ENCODE measurements around the gene BCAS3.

Gene BCAS3

DNA sequence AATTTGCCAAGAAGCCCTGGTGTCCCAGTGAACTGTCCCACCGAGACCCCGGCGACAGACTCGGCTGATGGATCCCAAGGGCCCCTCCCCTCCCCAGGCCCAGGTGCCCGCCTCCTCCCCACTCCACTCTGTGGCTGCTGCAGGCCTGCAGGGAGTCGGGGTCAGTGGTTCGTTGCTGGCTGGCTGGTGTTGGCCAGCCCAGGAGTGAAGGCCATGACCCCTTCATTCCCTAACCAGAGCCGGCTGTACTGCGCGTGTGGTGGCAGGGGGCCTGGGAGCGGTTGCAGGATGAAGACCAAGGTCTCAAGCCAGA lies 712.8 kb downstream of the BCAS3 start:
- Histone ChIP-seq H3K4me1 (ENCODE audit: control insufficient read depth, insufficient read depth, low read length) (peaks cover 7% of the 10 kb centered on the region), H3K9me3 (ENCODE audit: control insufficient read depth, low read length) (no peaks in the 10 kb centered on the region), H3K4me3 (ENCODE audit: insufficient read depth, low read depth, low read length) (no peak overlapping the region), H3K27ac (ENCODE audit: insufficient read depth, low read depth, low read length, poor library complexity, severe bottlenecking) (no peak overlapping the region), H3K36me3 (ENCODE audit: control insufficient read depth, insufficient read depth, low read length) (no peaks in the 10 kb centered on the region), H3K27me3 (ENCODE audit: control insufficient read depth, insufficient read depth, low read length, poor library complexity, severe bottlenecking) (peaks cover 30% of the 10 kb centered on the region)
- WGBS, 2 experiments, result 90 to 92% methylated on average over 11 of the region's 11 CpGs

DNA sequence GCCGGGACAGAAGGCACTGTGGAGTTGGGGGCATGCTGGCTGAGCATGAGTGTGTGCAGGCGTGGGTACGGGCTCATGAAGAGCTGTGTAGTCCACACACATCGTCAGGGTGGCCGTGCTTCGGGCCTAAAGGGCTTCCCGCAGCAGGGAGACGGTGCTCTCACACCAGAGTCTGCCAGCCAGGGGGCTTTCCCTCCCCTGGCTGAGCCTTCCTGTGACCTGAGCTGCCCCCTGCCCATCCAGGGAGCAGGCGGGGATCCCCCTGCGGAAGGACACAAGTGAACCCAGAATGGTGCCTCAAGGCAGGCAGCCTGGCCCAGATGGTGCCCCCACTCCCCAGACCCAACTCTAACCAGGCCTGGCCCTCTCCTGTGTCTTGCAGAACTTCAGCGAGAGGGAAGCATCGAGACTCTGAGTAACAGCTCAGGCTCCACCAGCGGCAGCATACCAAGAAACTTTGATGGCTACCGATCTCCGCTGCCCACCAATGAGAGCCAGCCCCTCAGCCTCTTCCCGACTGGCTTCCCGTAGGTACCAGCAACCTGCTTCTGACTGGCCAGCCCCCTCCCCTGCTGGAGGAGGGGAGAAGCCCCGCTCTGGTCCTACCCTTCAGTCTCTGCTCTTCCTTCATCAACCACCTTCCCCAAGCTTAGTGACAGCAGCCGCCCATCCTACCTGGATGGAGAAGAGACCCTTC lies 714.1 kb downstream of the BCAS3 start:
- peaks cover 43% of the 10 kb centered on the region for H3K27me3 ChIP-seq (ENCODE audit: control insufficient read depth, insufficient read depth, low read length, poor library complexity, severe bottlenecking)
- H3K27ac ChIP-seq (ENCODE audit: insufficient read depth, low read depth, low read length, poor library complexity, severe bottlenecking), result no peak overlapping the region
- 90 to 91% methylated on average over 18 to 19 of the region's 19 CpGs for WGBS, 2 experiments
- H3K4me1 ChIP-seq (ENCODE audit: control insufficient read depth, insufficient read depth, low read length), result peaks cover 7% of the 10 kb centered on the region
- H3K36me3 ChIP-seq (ENCODE audit: control insufficient read depth, insufficient read depth, low read length), result no peaks in the 10 kb centered on the region
- H3K4me3 ChIP-seq (ENCODE audit: insufficient read depth, low read depth, low read length), result no peak overlapping the region
- H3K9me3 ChIP-seq (ENCODE audit: control insufficient read depth, low read length), result no peaks in the 10 kb centered on the region

GRCh38 chr17:61392679-61393078 lies 715.0 kb downstream of the BCAS3 start:
- 95 to 98% methylated on average over 3 of the region's 3 CpGs for WGBS, 2 experiments
- Histone ChIP-seq H3K27me3 (ENCODE audit: control insufficient read depth, insufficient read depth, low read length, poor library complexity, severe bottlenecking) (peaks cover 52% of the 10 kb centered on the region), H3K36me3 (ENCODE audit: control insufficient read depth, insufficient read depth, low read length) (no peaks in the 10 kb centered on the region)

GRCh38 chr17:61393550-61393903 lies 715.9 kb downstream of the BCAS3 start:
- WGBS, 2 experiments, result 73 to 77% methylated on average over 3 of the region's 3 CpGs
- peaks cover 14% of the 10 kb centered on the region for H3K4me1 ChIP-seq (ENCODE audit: control insufficient read depth, insufficient read depth, low read length)
- no peaks in the 10 kb centered on the region for H3K36me3 ChIP-seq (ENCODE audit: control insufficient read depth, insufficient read depth, low read length)
- H3K4me3 ChIP-seq (ENCODE audit: insufficient read depth, low read depth, low read length), result no peak overlapping the region
- no peak overlapping the region for H3K27ac ChIP-seq (ENCODE audit: insufficient read depth, low read depth, low read length, poor library complexity, severe bottlenecking)
- H3K9me3 ChIP-seq (ENCODE audit: control insufficient read depth, low read length), result no peaks in the 10 kb centered on the region
- H3K27me3 ChIP-seq (ENCODE audit: control insufficient read depth, insufficient read depth, low read length, poor library complexity, severe bottlenecking), result peaks cover 61% of the 10 kb centered on the region

More at GRCh38 chr17:61392679-61393078, 715.0 kb downstream of the BCAS3 start:
- Histone ChIP-seq H3K27ac (ENCODE audit: insufficient read depth, low read depth, low read length, poor library complexity, severe bottlenecking) (no peak overlapping the region), H3K4me1 (ENCODE audit: control insufficient read depth, insufficient read depth, low read length) (peaks cover 7% of the 10 kb centered on the region), H3K9me3 (ENCODE audit: control insufficient read depth, low read length) (no peaks in the 10 kb centered on the region), H3K4me3 (ENCODE audit: insufficient read depth, low read depth, low read length) (no peak overlapping the region)

DNA sequence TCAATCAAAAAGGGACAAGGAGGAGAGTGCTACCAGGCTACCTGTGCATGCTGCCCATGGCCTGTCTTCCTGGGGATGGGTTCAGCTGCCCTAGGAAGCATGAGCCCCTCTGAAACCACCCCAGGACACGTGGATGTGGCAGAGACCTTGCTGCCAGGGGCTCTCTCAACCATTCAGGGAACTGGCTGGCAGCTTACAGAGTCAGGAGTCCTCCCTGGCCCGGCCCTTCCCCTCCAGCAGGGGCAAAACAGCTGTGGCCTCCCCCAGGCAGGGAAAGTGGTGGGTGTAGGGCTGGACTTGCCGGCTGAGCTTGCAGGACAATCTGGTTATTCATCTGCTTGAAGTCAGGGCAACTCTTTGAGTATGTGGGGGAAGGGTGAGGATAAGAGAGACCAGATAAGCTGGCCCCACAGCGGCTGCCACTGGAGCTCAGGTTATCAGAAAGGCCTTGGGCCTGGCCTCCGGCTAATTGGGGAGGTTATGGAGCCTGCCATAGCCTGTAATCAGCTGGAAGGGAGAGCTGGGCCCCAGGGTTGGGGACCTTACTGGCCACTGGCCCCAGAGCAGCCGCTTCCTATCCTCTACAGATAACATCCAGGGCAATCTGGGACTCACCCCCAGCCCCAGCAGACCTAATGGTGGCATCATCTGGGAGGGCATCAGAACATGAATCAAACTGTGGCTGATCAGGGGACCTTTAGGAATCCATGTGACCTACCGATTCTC lies 716.4 kb downstream of the BCAS3 start:
- WGBS, 2 experiments, result 72 to 75% methylated on average over 7 of the region's 7 CpGs
- Histone ChIP-seq H3K27me3 (ENCODE audit: control insufficient read depth, insufficient read depth, low read length, poor library complexity, severe bottlenecking) (peaks cover 66% of the 10 kb centered on the region), H3K27ac (ENCODE audit: insufficient read depth, low read depth, low read length, poor library complexity, severe bottlenecking) (no peak overlapping the region), H3K36me3 (ENCODE audit: control insufficient read depth, insufficient read depth, low read length) (no peaks in the 10 kb centered on the region), H3K4me3 (ENCODE audit: insufficient read depth, low read depth, low read length) (no peak overlapping the region), H3K9me3 (ENCODE audit: control insufficient read depth, low read length) (no peaks in the 10 kb centered on the region), H3K4me1 (ENCODE audit: control insufficient read depth, insufficient read depth, low read length) (peaks cover 19% of the 10 kb centered on the region)

- 79 to 80% methylated on average over 10 of the region's 10 CpGs for WGBS, 2 experiments
- peaks cover 25% of the 10 kb centered on the region for H3K4me1 ChIP-seq (ENCODE audit: control insufficient read depth, insufficient read depth, low read length)
- H3K27ac ChIP-seq (ENCODE audit: insufficient read depth, low read depth, low read length, poor library complexity, severe bottlenecking), result no peak overlapping the region
- H3K36me3 ChIP-seq (ENCODE audit: control insufficient read depth, insufficient read depth, low read length), result no peaks in the 10 kb centered on the region
- H3K4me3 ChIP-seq (ENCODE audit: insufficient read depth, low read depth, low read length), result no peak overlapping the region
- no peaks in the 10 kb centered on the region for H3K9me3 ChIP-seq (ENCODE audit: control insufficient read depth, low read length)
- H3K27me3 ChIP-seq (ENCODE audit: control insufficient read depth, insufficient read depth, low read length, poor library complexity, severe bottlenecking), result peaks cover 74% of the 10 kb centered on the region
These were observed 717.2 kb downstream of the BCAS3 start for GRCh38 chr17:61394630-61395408.

DNA sequence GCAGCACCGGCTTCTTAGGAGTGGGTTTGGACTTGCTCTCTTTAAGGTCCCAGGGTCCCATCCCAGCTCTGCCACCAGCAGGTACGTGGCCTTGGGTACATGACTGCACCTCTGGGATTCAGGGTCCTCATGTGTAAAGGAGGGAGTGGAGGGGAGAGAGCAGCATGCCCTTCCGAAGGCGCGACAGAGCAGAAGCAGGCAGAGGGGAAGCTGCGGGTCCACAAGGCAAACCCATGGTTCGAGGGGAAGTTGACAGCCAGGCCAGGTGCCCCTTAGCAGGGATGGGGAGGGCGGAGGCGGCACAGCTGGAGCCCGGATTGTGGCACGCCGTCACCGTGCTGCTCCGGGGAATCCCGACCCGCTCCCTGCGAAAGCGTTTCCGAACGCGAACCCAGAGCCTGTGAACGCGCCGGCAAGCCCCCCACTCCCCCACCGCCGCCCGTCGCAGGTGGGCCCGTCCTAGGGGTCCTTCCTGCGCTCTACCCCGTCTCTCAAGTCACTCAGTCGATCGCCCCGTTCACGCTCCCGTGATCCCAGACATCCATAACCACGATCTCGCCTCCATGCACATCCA lies 717.8 kb downstream of the BCAS3 start:
- H3K27ac ChIP-seq (ENCODE audit: insufficient read depth, low read depth, low read length, poor library complexity, severe bottlenecking), result no peak overlapping the region
- no peak overlapping the region for H3K4me3 ChIP-seq (ENCODE audit: insufficient read depth, low read depth, low read length)
- peaks cover 25% of the 10 kb centered on the region for H3K4me1 ChIP-seq (ENCODE audit: control insufficient read depth, insufficient read depth, low read length)
- H3K9me3 ChIP-seq (ENCODE audit: control insufficient read depth, low read length), result no peaks in the 10 kb centered on the region
- no peaks in the 10 kb centered on the region for H3K36me3 ChIP-seq (ENCODE audit: control insufficient read depth, insufficient read depth, low read length)
- 9% methylated on average over 38 of the region's 38 CpGs for WGBS, 2 experiments
- peaks cover 80% of the 10 kb centered on the region for H3K27me3 ChIP-seq (ENCODE audit: control insufficient read depth, insufficient read depth, low read length, poor library complexity, severe bottlenecking)

- Histone ChIP-seq H3K4me3 (ENCODE audit: insufficient read depth, low read depth, low read length) (no peak overlapping the region), H3K27ac (ENCODE audit: insufficient read depth, low read depth, low read length, poor library complexity, severe bottlenecking) (no peak overlapping the region), H3K27me3 (ENCODE audit: control insufficient read depth, insufficient read depth, low read length, poor library complexity, severe bottlenecking) (peaks cover 86% of the 10 kb centered on the region)
These were observed 718.4 kb downstream of the BCAS3 start for GRCh38 chr17:61395983-61396585.

DNA sequence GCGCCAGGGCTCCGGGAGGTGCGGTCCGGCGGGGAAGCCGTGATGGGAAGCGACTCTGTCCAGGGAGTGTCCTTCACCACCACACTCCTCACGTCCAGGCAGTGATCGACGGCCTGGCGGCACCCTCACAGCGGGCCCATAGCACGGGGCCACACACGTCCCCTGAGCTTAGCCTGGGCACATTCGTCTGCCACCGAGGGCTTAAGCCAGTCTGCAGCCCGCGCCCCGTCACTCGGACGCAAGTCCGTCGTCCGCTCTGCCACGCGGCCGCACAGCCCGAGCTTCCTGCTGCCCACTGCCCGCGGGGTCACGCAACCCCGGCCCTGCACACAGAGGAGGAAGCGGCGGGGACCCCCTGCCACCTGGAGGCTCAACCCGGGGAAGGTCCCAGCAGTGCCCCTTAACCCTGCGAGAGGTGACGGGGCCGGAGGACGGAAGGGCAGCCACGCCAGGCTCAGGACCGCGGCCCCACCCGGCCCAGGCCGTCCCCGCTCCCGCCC lies 719.0 kb downstream of the BCAS3 start:
- 3% methylated on average over 46 of the region's 46 CpGs for whole genome bisulfite sequencing, 2 experiments
- Histone ChIP-seq H3K4me1 (ENCODE audit: control insufficient read depth, insufficient read depth, low read length) (peaks cover 25% of the 10 kb centered on the region), H3K27ac (ENCODE audit: insufficient read depth, low read depth, low read length, poor library complexity, severe bottlenecking) (no peak overlapping the region), H3K9me3 (ENCODE audit: control insufficient read depth, low read length) (no peaks in the 10 kb centered on the region), H3K27me3 (ENCODE audit: control insufficient read depth, insufficient read depth, low read length, poor library complexity, severe bottlenecking) (peaks cover 92% of the 10 kb centered on the region), H3K36me3 (ENCODE audit: control insufficient read depth, insufficient read depth, low read length) (no peaks in the 10 kb centered on the region), H3K4me3 (ENCODE audit: insufficient read depth, low read depth, low read length) (peak overlapping the region; percentile 27)

More at GRCh38 chr17:61395983-61396585, 718.4 kb downstream of the BCAS3 start:
- Histone ChIP-seq H3K4me1 (ENCODE audit: control insufficient read depth, insufficient read depth, low read length) (peaks cover 25% of the 10 kb centered on the region), H3K36me3 (ENCODE audit: control insufficient read depth, insufficient read depth, low read length) (no peaks in the 10 kb centered on the region), H3K9me3 (ENCODE audit: control insufficient read depth, low read length) (no peaks in the 10 kb centered on the region)
- 2% methylated on average over 63 of the region's 63 CpGs for whole genome bisulfite sequencing, 2 experiments
